ENCODE data around the gene ATF7.

DNA sequence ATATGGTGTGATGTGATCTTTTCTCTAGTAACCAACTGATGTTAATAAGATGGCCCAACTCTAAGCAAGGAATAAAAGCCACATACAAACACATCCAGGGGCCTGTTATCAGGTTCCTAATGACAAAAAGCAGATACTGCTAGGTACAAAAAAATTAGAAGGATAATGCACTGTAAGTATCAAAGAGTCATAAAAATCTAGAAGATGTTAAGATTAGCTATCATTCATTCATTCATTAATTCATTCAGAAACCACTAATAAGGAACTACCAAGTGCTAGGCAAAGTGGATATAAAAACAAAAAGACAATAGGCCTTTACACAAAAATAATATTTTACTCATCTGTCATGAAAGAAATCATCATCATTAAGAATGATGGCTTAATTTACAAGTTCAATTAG, 21.6 kb downstream of the ATF7 start:
- TF ChIP-seq CTCF (IDR thresholded peaks at IDR 0.05; ENCODE audit: low read depth, low read length, poor library complexity, severe bottlenecking) (no peak), EZH2phosphoT487 (IDR thresholded peaks at IDR 0.05; ENCODE audit: borderline replicate concordance, low read length) (no peak)

Data from DOHH2 (cell line).